ENCODE data around the gene RPS6KA5. TPM values are rescaled to one million over a fixed set of nuclear protein-coding genes. Genes with fewer than 3 reads are reported as not detected.

The RPS6KA5 gene
- total and polyA plus RNA-seq, 5 donors: 2.0 to 15.5 (median 11.5) TPM

- WGBS: 87% methylated on average over 15 of the region's 15 CpGs
- Histone ChIP-seq H3K4me3 (ENCODE audit: low read length) (no peak overlapping the region), H3K27me3 (ENCODE audit: control insufficient read depth, insufficient read depth) (no peaks in the 10 kb centered on the region), H3K9me3 (ENCODE audit: control insufficient read depth, low read length) (no peaks in the 10 kb centered on the region), H3K27ac (ENCODE audit: low read length) (peak overlapping the region; percentile 49), H3K4me1 (ENCODE audit: control insufficient read depth, insufficient read depth, low read length) (peaks cover 19% of the 10 kb centered on the region)
- intact Hi-C loops (cut with DNase I): no loop called here
- DNase-seq (no peak), ATAC-seq (no peak)
Measured at GRCh38 chr14:90808759-90809529, 251.5 kb downstream of the RPS6KA5 start.

- no peaks in the 10 kb centered on the region for H3K27me3 ChIP-seq (ENCODE audit: control insufficient read depth, insufficient read depth)
- ATAC-seq (peak in 1 of 2 donors; percentile 14), DNase-seq (peak in 1 of 3 donors; percentile 64)
- H3K27ac ChIP-seq (ENCODE audit: low read length): peak overlapping the region; percentile 43
- peaks cover 25% of the 10 kb centered on the region for H3K4me1 ChIP-seq (ENCODE audit: control insufficient read depth, insufficient read depth, low read length)
- 70% methylated on average over 6 of the region's 6 CpGs for WGBS
- no peaks in the 10 kb centered on the region for H3K9me3 ChIP-seq (ENCODE audit: control insufficient read depth, low read length)
- intact Hi-C loops (cut with DNase I): no loop called here
- no peak overlapping the region for H3K4me3 ChIP-seq (ENCODE audit: low read length)
Measured at GRCh38 chr14:90807060-90807459, 253.4 kb downstream of the RPS6KA5 start.

GRCh38 chr14:90805662-90806540 lies 254.5 kb downstream of the RPS6KA5 start:
- peak; percentile 61 to 81 (median 76) for DNase-seq
- peaks cover 26% of the 10 kb centered on the region for H3K4me1 ChIP-seq (ENCODE audit: control insufficient read depth, insufficient read depth, low read length)
- H3K4me3 ChIP-seq (ENCODE audit: low read length): no peak overlapping the region
- ATAC-seq: peak; percentile 47 to 56
- no peaks in the 10 kb centered on the region for H3K9me3 ChIP-seq (ENCODE audit: control insufficient read depth, low read length)
- intact Hi-C loops (cut with DNase I): no loop called here
- no peaks in the 10 kb centered on the region for H3K27me3 ChIP-seq (ENCODE audit: control insufficient read depth, insufficient read depth)
- H3K27ac ChIP-seq (ENCODE audit: low read length): peak overlapping the region; percentile 39
- 58% methylated on average over 21 of the region's 21 CpGs for WGBS

- Histone ChIP-seq H3K9me3 (ENCODE audit: control insufficient read depth, low read length) (no peaks in the 10 kb centered on the region), H3K27ac (ENCODE audit: low read length) (no peak overlapping the region), H3K4me3 (ENCODE audit: low read length) (no peak overlapping the region), H3K27me3 (ENCODE audit: control insufficient read depth, insufficient read depth) (no peaks in the 10 kb centered on the region), H3K4me1 (ENCODE audit: control insufficient read depth, insufficient read depth, low read length) (peaks cover 26% of the 10 kb centered on the region)
- WGBS: 97% methylated on average over 13 of the region's 13 CpGs
- intact Hi-C loops (cut with DNase I): no loop called here
- DNase-seq: no peak
- no peak for ATAC-seq
Measured at GRCh38 chr14:90805084-90805391, 255.4 kb downstream of the RPS6KA5 start.

GRCh38 chr14:90804292-90805083 lies 256.0 kb downstream of the RPS6KA5 start:
- 87% methylated on average over 18 of the region's 18 CpGs for WGBS
- no peak for DNase-seq
- no peaks in the 10 kb centered on the region for H3K27me3 ChIP-seq (ENCODE audit: control insufficient read depth, insufficient read depth)
- no peaks in the 10 kb centered on the region for H3K9me3 ChIP-seq (ENCODE audit: control insufficient read depth, low read length)
- no peak overlapping the region for H3K4me3 ChIP-seq (ENCODE audit: low read length)
- H3K27ac ChIP-seq (ENCODE audit: low read length): peak overlapping the region; percentile 21
- intact Hi-C loops (cut with DNase I): no loop called here
- H3K4me1 ChIP-seq (ENCODE audit: control insufficient read depth, insufficient read depth, low read length): peaks cover 26% of the 10 kb centered on the region
- no peak for ATAC-seq

- DNase-seq: no peak
- 65% methylated on average over 2 of the region's 2 CpGs for WGBS
- ATAC-seq: no peak
- Histone ChIP-seq H3K4me1 (ENCODE audit: control insufficient read depth, insufficient read depth, low read length) (peaks cover 20% of the 10 kb centered on the region), H3K27ac (ENCODE audit: low read length) (peak overlapping the region; percentile 49), H3K9me3 (ENCODE audit: control insufficient read depth, low read length) (no peaks in the 10 kb centered on the region), H3K27me3 (ENCODE audit: control insufficient read depth, insufficient read depth) (no peaks in the 10 kb centered on the region), H3K4me3 (ENCODE audit: low read length) (no peak overlapping the region)
- intact Hi-C loops (cut with DNase I): no loop called here
Measured at GRCh38 chr14:90803249-90803648, 257.2 kb downstream of the RPS6KA5 start.

GRCh38 chr14:90799420-90799819 lies 261.0 kb downstream of the RPS6KA5 start:
- no peak overlapping the region for H3K27ac ChIP-seq (ENCODE audit: low read length)

GRCh38 chr14:90797919-90798318 lies 262.5 kb downstream of the RPS6KA5 start:
- Histone ChIP-seq H3K9me3 (ENCODE audit: control insufficient read depth, low read length) (no peaks in the 10 kb centered on the region), H3K27ac (ENCODE audit: low read length) (no peak overlapping the region), H3K4me3 (ENCODE audit: low read length) (no peak overlapping the region), H3K27me3 (ENCODE audit: control insufficient read depth, insufficient read depth) (no peaks in the 10 kb centered on the region), H3K4me1 (ENCODE audit: control insufficient read depth, insufficient read depth, low read length) (peaks cover 6% of the 10 kb centered on the region)
- ATAC-seq (no peak), DNase-seq (no peak)
- intact Hi-C loops (cut with DNase I): no loop called here
- 93% methylated on average over 13 of the region's 13 CpGs for WGBS

More at GRCh38 chr14:90799420-90799819, 261.0 kb downstream of the RPS6KA5 start:
- no peak overlapping the region for H3K4me3 ChIP-seq (ENCODE audit: low read length)
- intact Hi-C loops (cut with DNase I): no loop called here
- peaks cover 13% of the 10 kb centered on the region for H3K4me1 ChIP-seq (ENCODE audit: control insufficient read depth, insufficient read depth, low read length)
- no peak for ATAC-seq
- H3K27me3 ChIP-seq (ENCODE audit: control insufficient read depth, insufficient read depth): no peaks in the 10 kb centered on the region
- WGBS: 86% methylated on average over 5 of the region's 5 CpGs
- no peaks in the 10 kb centered on the region for H3K9me3 ChIP-seq (ENCODE audit: control insufficient read depth, low read length)
- DNase-seq: no peak

Other genes starting within 250 kb of the RPS6KA5 start
- 10 to 100 TPM; 80.7 to 88.7 (median 85.5) TPM for gene TTC7B, start 244.2 kb downstream of the RPS6KA5 start, total RNA-seq
- gene TTC7B, start 244.2 kb downstream of the RPS6KA5 start, polyA plus RNA-seq: 38.1 TPM
- 100 to 1,000 TPM; 145 to 208 (median 179) TPM for gene DGLUCY, start 53.4 kb upstream of the RPS6KA5 start, total RNA-seq
- gene DGLUCY, start 53.4 kb upstream of the RPS6KA5 start, polyA plus RNA-seq: 112 TPM
- gene GPR68, start 184.1 kb upstream of the RPS6KA5 start, total RNA-seq: 1 to 10 TPM in 1 of 4 donors, under 1 TPM in 3; 0.63 to 1.0 (median 0.80) TPM
- gene GPR68, start 184.1 kb upstream of the RPS6KA5 start, polyA plus RNA-seq: 0.25 TPM

All from right cardiac atrium (tissue), 5 donors.